Stimulated activated CD4-positive, alpha-beta T cell treated with anti-CD3 and anti-CD28 coated beads, TNF-alpha, amount 100 ng/mL, for 24 hours (primary cell): ENCODE data around the gene SPTBN4.
A peak's percentile ranks its signal among the peaks of the same experiment; 100 is the strongest.

Experiments used
- DNase-seq, 3 experiments: peaks; one replicate each; pipeline ENCODE4 v3.0.0-alpha.2; 2020; ENCODE audit warnings: low read depth in 3 of 3

SPTBN4 gene

GRCh38 chr19:40603071-40603388 lies 136.2 kb downstream of the SPTBN4 start:
- no peak for DNase-seq

GRCh38 chr19:40603389-40604170 lies 136.8 kb downstream of the SPTBN4 start:
- DNase-seq: peak; percentile 84 to 97 (median 93)

- DNase-seq: no peak
These were observed 137.4 kb downstream of the SPTBN4 start for GRCh38 chr19:40604171-40604646.

DNA sequence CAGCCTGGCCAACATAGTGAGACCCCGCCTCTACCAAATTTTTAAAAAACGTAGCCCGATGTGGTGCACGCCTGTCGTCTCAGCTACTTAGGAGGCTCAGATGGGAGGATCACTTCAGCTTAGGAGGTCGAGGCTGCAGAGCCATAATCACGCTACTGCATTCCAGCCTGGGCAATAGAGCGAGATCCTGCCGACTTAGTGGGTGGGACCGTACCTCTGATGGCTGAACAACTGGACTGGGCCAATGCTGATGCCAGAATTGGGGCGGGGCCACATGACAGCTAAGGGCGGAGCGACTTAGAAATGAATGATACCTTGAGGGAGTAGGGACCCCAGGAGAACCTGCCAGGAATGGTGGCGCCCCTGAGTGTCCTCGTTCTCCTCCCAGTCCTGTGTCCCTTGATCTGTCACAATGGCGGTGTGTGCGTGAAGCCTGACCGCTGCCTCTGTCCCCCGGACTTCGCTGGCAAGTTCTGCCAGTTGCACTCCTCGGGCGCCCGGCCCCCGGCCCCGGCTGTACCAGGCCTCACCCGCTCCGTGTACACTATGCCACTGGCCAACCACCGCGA lies 137.9 kb downstream of the SPTBN4 start:
- no peak for DNase-seq

- DNase-seq: peak; percentile 44 to 75 (median 49)
These were observed 138.6 kb downstream of the SPTBN4 start for GRCh38 chr19:40605216-40605971.

- DNase-seq: no peak
These were observed 140.8 kb downstream of the SPTBN4 start for GRCh38 chr19:40607311-40608239.

- DNase-seq: no peak
These were observed 141.4 kb downstream of the SPTBN4 start for GRCh38 chr19:40608240-40608621.

- no peak for DNase-seq
These were observed 142.2 kb downstream of the SPTBN4 start for GRCh38 chr19:40608957-40609356.

GRCh38 chr19:40609561-40610395 lies 143.0 kb downstream of the SPTBN4 start:
- peak; percentile 83 to 95 (median 86) for DNase-seq

DNA sequence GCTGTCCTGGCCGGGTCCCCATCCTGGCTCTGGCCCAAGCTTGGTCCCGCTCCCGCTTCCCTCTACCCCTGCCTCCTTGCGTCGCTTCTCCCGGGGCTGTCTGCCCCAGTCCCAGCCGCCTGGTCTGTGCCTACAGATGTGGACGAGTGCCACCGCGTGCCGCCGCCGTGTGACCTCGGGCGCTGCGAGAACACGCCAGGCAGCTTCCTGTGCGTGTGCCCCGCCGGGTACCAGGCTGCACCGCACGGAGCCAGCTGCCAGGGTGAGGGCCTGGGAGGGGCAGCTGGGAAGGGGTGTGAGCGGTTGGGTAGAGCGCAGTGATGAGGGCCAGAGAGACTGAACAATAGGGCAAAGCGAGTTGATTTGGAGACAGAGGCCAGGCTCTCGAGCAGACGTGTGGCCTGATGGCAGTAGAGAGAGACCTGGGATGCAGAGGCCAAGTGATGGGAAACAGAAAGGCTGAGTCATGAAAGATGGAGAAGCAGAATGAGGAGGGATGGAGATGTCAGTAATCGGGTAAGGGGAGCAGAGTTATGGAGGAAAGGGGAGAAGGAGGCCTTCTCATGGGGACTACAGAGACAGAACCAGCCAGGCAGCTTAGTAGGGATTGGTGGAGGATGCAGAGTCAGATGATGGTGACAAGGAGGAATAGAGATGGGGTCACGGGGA lies 143.7 kb downstream of the SPTBN4 start:
- DNase-seq: peak in 2 of 3 experiments; percentile 31 to 57

- no peak for DNase-seq
These were observed 144.3 kb downstream of the SPTBN4 start for GRCh38 chr19:40611096-40611495.

DNA sequence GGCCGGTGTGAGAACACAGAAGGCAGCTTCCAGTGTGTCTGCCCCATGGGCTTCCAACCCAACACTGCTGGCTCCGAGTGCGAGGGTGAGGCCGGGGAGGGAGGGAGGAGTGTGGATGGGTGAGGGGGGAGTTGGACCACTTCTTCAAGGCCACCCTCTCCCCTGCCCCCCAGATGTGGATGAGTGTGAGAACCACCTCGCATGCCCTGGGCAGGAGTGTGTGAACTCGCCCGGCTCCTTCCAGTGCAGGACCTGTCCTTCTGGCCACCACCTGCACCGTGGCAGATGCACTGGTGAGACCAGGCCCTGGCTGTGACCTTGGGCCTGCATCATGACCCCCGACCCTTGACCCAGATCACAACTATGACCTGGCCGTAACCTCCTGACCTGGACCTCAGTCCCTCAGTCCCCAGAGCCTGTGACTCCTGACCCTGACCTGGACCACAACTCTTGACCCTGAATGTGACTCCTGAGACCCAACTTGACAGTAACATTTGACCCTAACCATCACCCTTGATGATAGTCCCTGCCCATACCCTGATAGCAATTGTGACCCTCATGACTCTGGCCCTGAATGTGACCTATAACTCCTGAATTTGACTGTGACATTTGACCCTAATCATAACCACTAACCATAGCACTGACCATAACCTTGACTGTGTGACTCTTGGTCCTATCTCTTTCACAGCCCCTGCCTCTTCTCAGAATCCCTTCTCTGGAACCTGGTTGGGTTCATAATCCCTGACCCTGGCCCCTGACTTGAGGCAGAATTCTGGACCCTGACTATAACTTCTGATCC lies 145.3 kb downstream of the SPTBN4 start:
- DNase-seq: no peak

- peak; percentile 69 to 84 (median 70) for DNase-seq
These were observed 146.3 kb downstream of the SPTBN4 start for GRCh38 chr19:40612831-40613689.

- peak; percentile 76 to 88 (median 77) for DNase-seq
These were observed 147.2 kb downstream of the SPTBN4 start for GRCh38 chr19:40613690-40614621.

GRCh38 chr19:40614622-40615411 lies 148.0 kb downstream of the SPTBN4 start:
- peak; percentile 95 to 98 (median 96) for DNase-seq

GRCh38 chr19:40616178-40616577 lies 149.4 kb downstream of the SPTBN4 start:
- DNase-seq: no peak
